Smooth muscle cell (in vitro differentiated cells): Measurements from ENCODE around the gene DNAAF5. TPM values are rescaled to one million over a fixed set of nuclear protein-coding genes. Genes with fewer than 3 reads are reported as not detected.

Experiments used
- DNase-seq: peaks from one replicate; lab custom pipeline; 2025; ENCODE audit not compliant: unreplicated experiment; lab: John Stamatoyannopoulos, UW
- H2AFZ ChIP-seq: fragments of 200-600 bp; sonication (generic); 2 replicates; pipeline ENCODE4 v1.6.0; 2016; ENCODE audit warnings: antibody characterized with exemption, low read depth, mild to moderate bottlenecking
- H3F3A ChIP-seq: fragments of 200-600 bp; sonication (generic); 2 replicates; pipeline ENCODE4 v1.6.0; 2017; ENCODE audit warnings: antibody characterized with exemption, low read depth
- H3K27ac ChIP-seq: fragments of 200-600 bp; sonication (generic); 2 replicates; pipeline ENCODE4 v1.5.1; 2016; ENCODE audit warnings: low read depth, mild to moderate bottlenecking
- H3K27me3 ChIP-seq: fragments of 200-600 bp; sonication (generic); 2 replicates; pipeline ENCODE4 v1.6.1; 2016; ENCODE audit warnings: low read depth, mild to moderate bottlenecking
- H3K36me3 ChIP-seq: fragments of 200-600 bp; sonication (generic); 2 replicates; pipeline ENCODE4 v1.5.1; 2016; ENCODE audit warnings: low read depth
- H3K4me1 ChIP-seq: fragments of 200-600 bp; sonication (generic); 2 replicates; pipeline ENCODE4 v1.5.1; 2016; ENCODE audit warnings: low read depth
- H3K4me2 ChIP-seq: fragments of 200-600 bp; sonication (generic); 2 replicates; pipeline ENCODE4 v1.6.0; 2016; ENCODE audit warnings: mild to moderate bottlenecking
- H3K4me3 ChIP-seq: fragments of 200-600 bp; sonication (generic); 2 replicates; pipeline ENCODE4 v1.5.1; 2016; ENCODE audit warnings: mild to moderate bottlenecking
- H3K79me2 ChIP-seq: fragments of 200-600 bp; sonication (generic); 2 replicates; pipeline ENCODE4 v1.6.0; 2016; ENCODE audit warnings: low read depth, mild to moderate bottlenecking
- H3K9ac ChIP-seq: fragments of 200-600 bp; sonication (generic); 2 replicates; pipeline ENCODE4 v1.6.0; 2016; ENCODE audit warnings: low read depth
- H3K9me3 ChIP-seq: fragments of 200-600 bp; sonication (generic); replicated peaks from 2 replicates; pipeline ENCODE4 v1.5.1; 2016; ENCODE audit warnings: low read depth
- H4K20me1 ChIP-seq: fragments of 200-600 bp; sonication (generic); 2 replicates; pipeline ENCODE4 v1.6.0; 2016; ENCODE audit warnings: low read depth
- WGBS: methylation state at CpG from one replicate; pipeline ENCODE4 v1.1.7; 2016; ENCODE audit warnings: low lambda C conversion rate; 5-methylcytosine and 5-hydroxymethylcytosine counted together
- polyA plus RNA-seq: library from polyadenylated mRNA; unstranded; fragments of >200 nt; fragmentation: Nextera tagmentation; extraction: Ambion mirVana; gene quantifications from 2 replicates; pipeline ENCODE4 v1.2.1, GENCODE V29; 2016
- total RNA-seq: library from RNA; depleted of rRNA; stranded (reverse); fragments of >200 nt; gene quantifications from 2 replicates; pipeline ENCODE4 v1.2.3, GENCODE V29; 2014
- TF ChIP-seq, protein P1 (sequence below): fragments of 200-600 bp; sonication (generic); IDR thresholded peaks from 2 replicates; pipeline ENCODE4 v1.5.1; 2017; ENCODE audit warnings: borderline replicate concordance, mild to moderate bottlenecking, antibody characterized with exemption; ENCODE audit not compliant: insufficient read depth, poor library complexity, severe bottlenecking

DNAAF5 gene
- total RNA-seq, result 9.9 and 17.0 TPM in 2 replicates
- polyA plus RNA-seq, result 13.4 and 13.9 TPM in 2 replicates

DNA sequence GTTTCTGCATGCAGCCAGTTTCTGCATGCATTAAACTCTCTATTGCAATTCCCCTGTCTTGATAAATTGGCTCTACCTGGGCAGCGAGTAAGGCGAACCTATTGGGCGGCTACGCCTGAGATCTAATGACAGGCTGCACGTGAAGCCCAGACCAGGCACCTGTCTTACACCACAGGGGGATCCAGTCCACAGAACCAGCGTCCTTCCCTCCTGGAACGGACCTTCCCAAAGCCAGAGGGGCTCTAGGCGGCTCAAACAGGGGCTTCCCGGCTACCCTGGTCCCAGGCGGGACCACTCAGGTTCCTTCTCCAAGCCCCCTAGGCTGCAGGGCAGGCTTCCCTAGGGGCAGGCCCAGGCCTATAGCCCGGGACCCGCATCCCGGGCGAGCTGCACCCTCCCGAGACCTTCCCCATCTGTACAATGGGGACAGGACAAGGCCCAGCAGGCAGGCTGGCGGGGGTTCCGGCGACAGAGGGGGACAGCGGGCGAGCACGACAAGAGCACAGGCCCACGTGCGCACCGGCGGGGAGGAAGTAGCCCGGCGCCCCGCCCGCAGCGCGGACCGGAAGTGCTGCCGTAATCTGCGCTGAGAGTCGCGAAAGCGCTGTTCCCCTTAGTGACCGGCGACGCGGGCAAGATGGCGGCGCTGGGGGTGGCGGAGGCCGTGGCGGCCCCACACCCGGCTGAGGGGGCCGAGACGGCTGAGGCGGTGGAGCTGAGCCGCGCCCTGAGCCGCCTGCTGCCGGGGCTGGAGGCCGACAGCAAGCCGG, at the start of gene DNAAF5:
Gene DNAAF5, plus strand, starts transcription at position 616 of the 770 bp plus-strand sequence. Its CDS starts 22 bp downstream, at position 638.
- peak within 1 kb of the TSS; percentile 30 for H3K9ac ChIP-seq
- 7% methylated on average over 43 of the region's 56 CpGs for WGBS

GRCh38 chr7:676972-677385, 49.5 kb upstream of the DNAAF5 start:
- Histone ChIP-seq H3K9me3 (no peaks in the 10 kb centered on the region), H3K27me3 (no peaks in the 10 kb centered on the region), H3F3A (no peaks in the 10 kb centered on the region), H2AFZ (no peak overlapping the region), H3K9ac (no peak overlapping the region), H3K79me2 (no peaks in the 10 kb centered on the region), H3K4me2 (no peak overlapping the region), H4K20me1 (no peaks in the 10 kb centered on the region), H3K4me3 (no peak overlapping the region), H3K36me3 (no peaks in the 10 kb centered on the region), H3K27ac (no peak overlapping the region), H3K4me1 (no peaks in the 10 kb centered on the region)
- no peak for DNase-seq
- TF ChIP-seq, protein P1, sequence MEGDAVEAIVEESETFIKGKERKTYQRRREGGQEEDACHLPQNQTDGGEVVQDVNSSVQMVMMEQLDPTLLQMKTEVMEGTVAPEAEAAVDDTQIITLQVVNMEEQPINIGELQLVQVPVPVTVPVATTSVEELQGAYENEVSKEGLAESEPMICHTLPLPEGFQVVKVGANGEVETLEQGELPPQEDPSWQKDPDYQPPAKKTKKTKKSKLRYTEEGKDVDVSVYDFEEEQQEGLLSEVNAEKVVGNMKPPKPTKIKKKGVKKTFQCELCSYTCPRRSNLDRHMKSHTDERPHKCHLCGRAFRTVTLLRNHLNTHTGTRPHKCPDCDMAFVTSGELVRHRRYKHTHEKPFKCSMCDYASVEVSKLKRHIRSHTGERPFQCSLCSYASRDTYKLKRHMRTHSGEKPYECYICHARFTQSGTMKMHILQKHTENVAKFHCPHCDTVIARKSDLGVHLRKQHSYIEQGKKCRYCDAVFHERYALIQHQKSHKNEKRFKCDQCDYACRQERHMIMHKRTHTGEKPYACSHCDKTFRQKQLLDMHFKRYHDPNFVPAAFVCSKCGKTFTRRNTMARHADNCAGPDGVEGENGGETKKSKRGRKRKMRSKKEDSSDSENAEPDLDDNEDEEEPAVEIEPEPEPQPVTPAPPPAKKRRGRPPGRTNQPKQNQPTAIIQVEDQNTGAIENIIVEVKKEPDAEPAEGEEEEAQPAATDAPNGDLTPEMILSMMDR, result no peak
- 96% methylated on average over 23 of the region's 23 CpGs for WGBS

More for the DNA sequence above, at the start of gene DNAAF5:
- TF ChIP-seq, protein P1, result no peak
- peak within 1 kb of the TSS; percentile 56 for H2AFZ ChIP-seq
- H3K27ac ChIP-seq, result no peak within 1 kb of the TSS
- peak; percentile 33 for DNase-seq
- H3F3A ChIP-seq, result peaks cover 13% of the 10 kb centered on the region
- H3K4me1 ChIP-seq, result peaks cover 14% of the 10 kb centered on the region
- peaks cover 7% of the 10 kb centered on the region for H3K79me2 ChIP-seq
- H3K9me3 ChIP-seq, result no peaks in the 10 kb centered on the region
- H3K27me3 ChIP-seq, result no peaks in the 10 kb centered on the region
- peaks cover 15% of the 10 kb centered on the region for H4K20me1 ChIP-seq
- no peaks in the 10 kb centered on the region for H3K36me3 ChIP-seq
- peak within 1 kb of the TSS; percentile 90 for H3K4me2 ChIP-seq
- peak within 1 kb of the TSS; percentile 84 for H3K4me3 ChIP-seq

DNA sequence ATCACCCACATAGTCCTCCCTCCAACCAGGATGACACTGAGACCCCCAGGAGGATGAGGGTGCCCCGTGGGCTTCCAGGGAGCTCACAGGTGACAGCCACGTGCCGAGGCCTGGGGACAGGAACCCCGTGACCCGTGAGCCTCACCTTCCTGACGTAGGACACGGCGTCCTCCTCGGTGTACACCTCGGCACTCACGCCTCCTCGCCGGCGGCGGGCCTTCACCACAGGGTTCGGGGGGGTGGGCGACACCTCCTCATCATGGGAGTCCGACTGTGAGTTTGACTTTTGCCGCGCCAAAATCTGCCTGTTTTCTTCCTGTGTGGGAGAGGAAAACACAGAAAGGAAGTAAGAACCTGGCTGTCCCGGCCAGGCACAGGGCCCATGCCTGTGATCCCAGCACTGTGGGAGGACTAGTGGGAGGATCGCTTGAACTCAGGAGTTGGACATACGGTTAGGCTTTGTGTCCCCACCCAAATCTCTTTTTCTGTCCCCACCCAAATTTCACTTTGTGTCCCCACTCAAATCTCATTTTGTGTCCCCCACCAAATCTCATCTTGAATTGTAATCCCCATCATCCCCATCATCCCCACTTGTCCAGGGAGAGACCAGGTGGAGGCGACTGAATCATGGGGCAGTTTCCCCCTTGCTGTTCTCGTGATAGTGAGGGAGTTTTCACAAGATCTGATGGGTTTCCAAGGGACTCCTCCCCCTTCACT, 45.9 kb upstream of the DNAAF5 start:
- no peak overlapping the region for H3K27ac ChIP-seq
- H3K9ac ChIP-seq, result no peak overlapping the region
- DNase-seq, result no peak
- 99% methylated on average over 24 of the region's 25 CpGs for WGBS
- TF ChIP-seq, protein P1, result no peak
- no peaks in the 10 kb centered on the region for H4K20me1 ChIP-seq
- H3F3A ChIP-seq, result no peaks in the 10 kb centered on the region
- no peak overlapping the region for H2AFZ ChIP-seq
- H3K4me2 ChIP-seq, result no peak overlapping the region
- H3K79me2 ChIP-seq, result no peaks in the 10 kb centered on the region
- H3K4me3 ChIP-seq, result no peak overlapping the region
- H3K36me3 ChIP-seq, result no peaks in the 10 kb centered on the region
- H3K4me1 ChIP-seq, result no peaks in the 10 kb centered on the region
- peaks cover 3% of the 10 kb centered on the region for H3K9me3 ChIP-seq
- no peaks in the 10 kb centered on the region for H3K27me3 ChIP-seq
